Measurements from ENCODE around the gene FBXW8. TPM values are rescaled to one million over a fixed set of nuclear protein-coding genes. Genes with fewer than 3 reads are reported as not detected.

FBXW8 gene
- total RNA-seq, 1 donor, result 24.6 TPM

DNA sequence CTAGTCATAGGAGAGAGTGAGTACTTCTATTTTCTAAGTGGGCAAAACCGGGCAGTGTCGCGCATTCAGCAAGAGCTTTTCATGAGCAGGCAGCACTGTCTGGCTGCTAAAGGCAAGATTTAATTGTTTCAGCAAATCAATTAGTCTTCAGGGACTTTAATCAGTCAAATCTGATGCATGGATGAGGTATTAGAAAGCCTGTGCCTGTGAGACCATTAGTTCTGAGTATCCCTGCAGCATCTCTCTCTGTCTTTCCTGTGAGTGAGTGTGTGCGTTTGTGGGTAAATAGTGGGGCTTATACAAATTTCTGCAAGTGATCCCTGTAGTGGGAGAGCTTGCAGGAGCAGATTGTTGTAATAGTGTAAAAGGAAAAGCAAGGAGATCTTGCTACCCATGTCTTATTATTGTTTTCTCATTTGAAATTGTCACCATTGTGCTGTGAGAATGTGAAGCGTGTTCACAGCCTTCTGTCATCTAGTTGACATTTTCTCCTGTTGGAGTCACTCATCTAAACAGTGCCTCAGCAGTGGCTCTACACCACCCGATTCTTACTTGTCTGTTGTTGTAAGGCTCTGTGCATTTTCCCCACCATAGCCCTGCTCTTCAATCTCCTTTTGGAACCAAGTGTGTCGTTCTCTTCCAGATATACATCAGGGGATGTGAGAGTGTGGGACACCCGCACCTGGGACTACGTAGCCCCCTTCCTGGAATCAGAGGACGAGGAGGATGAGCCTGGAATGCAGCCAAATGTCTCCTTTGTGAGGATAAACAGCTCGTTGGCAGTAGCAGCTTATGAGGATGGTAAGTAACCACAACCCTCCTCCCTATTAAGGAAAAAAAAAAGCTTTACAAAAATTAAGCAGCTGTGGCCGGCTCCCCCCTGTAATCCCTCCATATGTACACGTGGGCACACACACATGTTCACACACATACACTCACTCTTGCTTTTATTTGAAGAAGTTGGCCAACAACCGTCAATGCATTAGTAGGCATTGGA is 53.6 kb downstream of the FBXW8 start:
- no peak overlapping the region for H3K4me3 ChIP-seq (ENCODE audit: low read depth, low read length)
- no peak for DNase-seq (ENCODE audit: low read depth)
- TF ChIP-seq, protein P1, sequence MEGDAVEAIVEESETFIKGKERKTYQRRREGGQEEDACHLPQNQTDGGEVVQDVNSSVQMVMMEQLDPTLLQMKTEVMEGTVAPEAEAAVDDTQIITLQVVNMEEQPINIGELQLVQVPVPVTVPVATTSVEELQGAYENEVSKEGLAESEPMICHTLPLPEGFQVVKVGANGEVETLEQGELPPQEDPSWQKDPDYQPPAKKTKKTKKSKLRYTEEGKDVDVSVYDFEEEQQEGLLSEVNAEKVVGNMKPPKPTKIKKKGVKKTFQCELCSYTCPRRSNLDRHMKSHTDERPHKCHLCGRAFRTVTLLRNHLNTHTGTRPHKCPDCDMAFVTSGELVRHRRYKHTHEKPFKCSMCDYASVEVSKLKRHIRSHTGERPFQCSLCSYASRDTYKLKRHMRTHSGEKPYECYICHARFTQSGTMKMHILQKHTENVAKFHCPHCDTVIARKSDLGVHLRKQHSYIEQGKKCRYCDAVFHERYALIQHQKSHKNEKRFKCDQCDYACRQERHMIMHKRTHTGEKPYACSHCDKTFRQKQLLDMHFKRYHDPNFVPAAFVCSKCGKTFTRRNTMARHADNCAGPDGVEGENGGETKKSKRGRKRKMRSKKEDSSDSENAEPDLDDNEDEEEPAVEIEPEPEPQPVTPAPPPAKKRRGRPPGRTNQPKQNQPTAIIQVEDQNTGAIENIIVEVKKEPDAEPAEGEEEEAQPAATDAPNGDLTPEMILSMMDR (IDR thresholded peaks at IDR 0.05; ENCODE audit: insufficient read depth, low read depth, low read length), result no peak

DNA sequence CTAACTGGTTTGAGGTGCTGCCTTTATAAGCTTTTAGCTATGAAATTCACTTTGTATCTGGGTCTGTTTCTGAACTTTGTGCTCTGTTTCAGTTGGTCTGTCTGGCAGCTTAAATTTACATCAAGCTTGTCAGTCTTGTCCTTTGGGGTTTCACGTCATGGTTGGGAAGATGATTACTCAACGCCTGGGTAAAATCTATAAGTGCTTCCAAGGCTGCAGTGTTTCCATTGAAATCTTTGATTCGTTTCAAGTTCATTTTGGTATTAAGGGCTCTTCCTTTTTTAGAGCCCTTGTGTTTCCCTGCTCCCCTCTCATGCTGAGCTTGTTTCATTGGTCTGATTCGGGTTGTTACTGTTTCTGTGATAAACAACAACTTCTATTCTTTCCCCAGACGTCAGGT is 58.2 kb downstream of the FBXW8 start:
- H3K4me3 ChIP-seq (ENCODE audit: low read depth, low read length), result no peak overlapping the region
- TF ChIP-seq, protein P1 (IDR thresholded peaks at IDR 0.05; ENCODE audit: insufficient read depth, low read depth, low read length), result no peak
- DNase-seq (ENCODE audit: low read depth), result no peak

DNA sequence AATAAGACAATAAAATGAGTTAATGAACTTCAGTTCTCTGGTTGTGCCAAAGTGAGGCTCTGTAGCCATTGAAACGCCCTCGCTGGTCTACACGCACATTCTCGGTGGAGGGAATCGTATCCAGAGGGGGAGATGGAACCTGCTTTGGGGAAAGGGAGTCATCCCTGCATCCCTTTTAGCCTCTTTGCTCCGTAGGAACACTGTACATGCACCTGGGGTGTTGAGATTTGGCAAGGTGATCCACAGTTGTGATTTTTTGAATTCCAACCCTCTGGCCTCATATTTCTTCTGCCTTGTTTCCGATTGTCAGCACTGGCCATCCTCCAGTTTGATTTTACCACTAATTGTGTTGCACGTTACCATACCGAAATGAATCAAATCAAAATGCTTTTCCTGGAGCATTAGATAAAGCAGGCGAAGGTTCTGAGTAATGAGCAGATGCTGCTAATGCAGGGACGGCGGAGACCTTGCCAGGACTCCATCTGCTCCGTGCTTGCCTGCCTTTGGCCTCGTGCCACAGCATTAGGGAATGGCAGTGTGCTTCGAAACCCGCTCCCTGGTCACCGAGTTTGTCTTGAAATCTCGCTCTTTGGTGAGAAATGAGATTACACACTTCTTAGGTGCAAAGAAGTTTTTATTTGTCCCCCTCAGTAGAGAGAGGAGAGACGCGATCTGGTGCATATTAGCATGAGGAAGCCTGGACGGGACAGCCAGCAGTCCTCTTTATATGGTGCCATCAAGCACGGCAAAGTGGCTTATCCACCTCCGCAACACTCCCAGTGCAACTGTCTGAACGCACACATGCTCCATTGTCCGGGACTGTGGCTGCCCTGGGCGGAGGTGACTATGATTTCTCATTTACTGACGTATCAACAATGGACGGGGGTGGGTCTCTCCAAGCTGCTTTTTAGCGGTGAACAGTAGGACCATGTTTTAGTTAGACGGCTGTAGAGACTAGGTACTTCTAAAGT is 59.1 kb downstream of the FBXW8 start:
- DNase-seq (ENCODE audit: low read depth), result no peak

DNA sequence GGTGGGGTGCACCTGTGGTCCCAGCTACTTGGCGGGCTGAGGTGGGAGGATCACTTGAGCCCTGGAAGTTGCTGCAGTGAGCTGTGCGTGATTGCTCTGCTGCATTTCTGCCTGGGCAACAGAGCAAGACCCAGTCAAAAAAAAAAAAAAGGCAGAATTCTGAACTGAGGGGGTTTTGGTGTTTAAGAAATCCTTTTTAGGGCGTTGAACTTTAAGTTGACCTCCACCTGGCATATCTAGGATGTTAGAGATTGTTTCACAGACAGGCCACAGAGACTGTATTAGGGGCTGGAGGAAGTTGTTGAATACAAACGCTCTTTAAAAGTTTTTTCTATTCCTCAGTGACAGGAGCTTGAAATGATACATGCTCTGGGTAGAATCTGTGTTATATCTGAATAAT is 60.5 kb downstream of the FBXW8 start:
- no peak overlapping the region for H3K4me3 ChIP-seq (ENCODE audit: low read depth, low read length)
- DNase-seq (ENCODE audit: low read depth), result no peak
- TF ChIP-seq, protein P1 (IDR thresholded peaks at IDR 0.05; ENCODE audit: insufficient read depth, low read depth, low read length), result no peak

More for the DNA sequence above, 59.1 kb downstream of the FBXW8 start:
- no peak overlapping the region for H3K4me3 ChIP-seq (ENCODE audit: low read depth, low read length)
- TF ChIP-seq, protein P1 (IDR thresholded peaks at IDR 0.05; ENCODE audit: insufficient read depth, low read depth, low read length), result no peak

DNA sequence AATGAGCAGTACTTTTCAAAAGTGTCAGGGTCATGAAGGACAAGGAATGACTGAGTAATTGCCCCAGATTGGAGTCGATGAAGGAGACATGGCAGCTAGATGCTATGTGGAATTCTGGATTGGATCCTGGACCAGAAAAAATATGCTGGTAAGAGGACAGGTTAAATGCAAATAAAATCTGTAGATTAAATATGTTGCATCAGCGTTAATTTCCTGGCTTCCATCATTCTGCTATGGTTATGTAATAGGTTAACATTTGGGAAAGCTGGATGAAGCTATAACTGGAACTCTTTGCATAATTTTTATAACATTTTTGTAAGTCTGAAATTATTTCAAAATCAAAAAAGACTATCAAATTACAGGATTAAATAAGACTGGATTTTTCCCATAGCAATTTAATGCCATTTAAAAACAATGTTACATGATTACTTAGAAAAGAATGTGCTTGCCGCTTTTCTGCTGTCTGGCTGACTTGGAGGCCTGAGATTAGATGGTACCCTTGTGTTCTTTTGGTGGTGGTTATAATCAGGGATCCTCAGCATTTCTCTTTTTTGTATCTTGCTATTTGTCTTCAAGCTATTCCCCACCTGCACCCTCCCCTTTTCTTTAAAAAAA is 65.1 kb downstream of the FBXW8 start:
- no peak overlapping the region for H3K4me3 ChIP-seq (ENCODE audit: low read depth, low read length)
- peak; percentile 26 for DNase-seq (ENCODE audit: low read depth)
- TF ChIP-seq, protein P1 (IDR thresholded peaks at IDR 0.05; ENCODE audit: insufficient read depth, low read depth, low read length), result no peak

Measured in fibroblast of villous mesenchyme (primary cell).